ENCODE data around the gene CCNT2.

Gene CCNT2

GRCh38 chr2:134943540-134943939 lies 24.9 kb downstream of the CCNT2 start:
- Histone ChIP-seq H3K79me2 (ENCODE audit: insufficient read depth, low read length) (peaks cover 56% of the 10 kb centered on the region), H3K27ac (ENCODE audit: low read length) (no peak overlapping the region), H3K4me3 (ENCODE audit: low read depth in 1 of 2, low read length in 2 of 2) (no peak overlapping the region), H3K9ac (ENCODE audit: low read depth, low read length) (no peak overlapping the region), H3K27me3 (ENCODE audit: insufficient read depth, low read length, poor library complexity) (no peaks in the 10 kb centered on the region), H3K4me2 (ENCODE audit: insufficient read depth, low read length) (no peak overlapping the region), H3K4me1 (ENCODE audit: insufficient read depth, low read length) (no peaks in the 10 kb centered on the region), H4K20me1 (ENCODE audit: insufficient read depth, low read length) (peaks cover 17% of the 10 kb centered on the region; the same call in 1 of the 2 replicates), H2AFZ (ENCODE audit: low read depth, low read length) (no peak overlapping the region), H3K36me3 (ENCODE audit: insufficient read depth, low read length) (peaks cover 77% of the 10 kb centered on the region), H3K9me3 (ENCODE audit: insufficient read depth, low read length, severe bottlenecking) (no peaks in the 10 kb centered on the region)
- no peak for DNase-seq
- no peak for ATAC-seq (ENCODE audit: insufficient read depth, low read depth)
- TF ChIP-seq EZH2 (IDR thresholded peaks at IDR 0.05; ENCODE audit: borderline replicate concordance, low read depth, low read length, severe bottlenecking), result no peak
- no peak for TF ChIP-seq CTCF (IDR thresholded peaks at IDR 0.05; ENCODE audit: borderline replicate concordance, extremely low read depth, low read length, poor library complexity, severe bottlenecking)

GRCh38 chr2:134944975-134945374 lies 26.4 kb downstream of the CCNT2 start:
- TF ChIP-seq EZH2 (IDR thresholded peaks at IDR 0.05; ENCODE audit: borderline replicate concordance, low read depth, low read length, severe bottlenecking) (no peak), CTCF (IDR thresholded peaks at IDR 0.05; ENCODE audit: borderline replicate concordance, extremely low read depth, low read length, poor library complexity, severe bottlenecking) (no peak)
- no peak for DNase-seq
- peaks cover 78% of the 10 kb centered on the region for H3K36me3 ChIP-seq (ENCODE audit: insufficient read depth, low read length)
- H3K27ac ChIP-seq (ENCODE audit: low read length), result no peak overlapping the region
- no peak overlapping the region for H3K4me2 ChIP-seq (ENCODE audit: insufficient read depth, low read length)
- H3K9me3 ChIP-seq (ENCODE audit: insufficient read depth, low read length, severe bottlenecking), result no peaks in the 10 kb centered on the region
- ATAC-seq (ENCODE audit: insufficient read depth, low read depth), result no peak
- peaks cover 44% of the 10 kb centered on the region for H3K79me2 ChIP-seq (ENCODE audit: insufficient read depth, low read length)
- H4K20me1 ChIP-seq (ENCODE audit: insufficient read depth, low read length), result peaks cover 17% of the 10 kb centered on the region; the same call in 1 of the 2 replicates
- H2AFZ ChIP-seq (ENCODE audit: low read depth, low read length), result no peak overlapping the region
- no peak overlapping the region for H3K9ac ChIP-seq (ENCODE audit: low read depth, low read length)
- H3K27me3 ChIP-seq (ENCODE audit: insufficient read depth, low read length, poor library complexity), result no peaks in the 10 kb centered on the region
- no peak overlapping the region for H3K4me3 ChIP-seq (ENCODE audit: low read depth in 1 of 2, low read length in 2 of 2)
- H3K4me1 ChIP-seq (ENCODE audit: insufficient read depth, low read length), result no peaks in the 10 kb centered on the region

DNA sequence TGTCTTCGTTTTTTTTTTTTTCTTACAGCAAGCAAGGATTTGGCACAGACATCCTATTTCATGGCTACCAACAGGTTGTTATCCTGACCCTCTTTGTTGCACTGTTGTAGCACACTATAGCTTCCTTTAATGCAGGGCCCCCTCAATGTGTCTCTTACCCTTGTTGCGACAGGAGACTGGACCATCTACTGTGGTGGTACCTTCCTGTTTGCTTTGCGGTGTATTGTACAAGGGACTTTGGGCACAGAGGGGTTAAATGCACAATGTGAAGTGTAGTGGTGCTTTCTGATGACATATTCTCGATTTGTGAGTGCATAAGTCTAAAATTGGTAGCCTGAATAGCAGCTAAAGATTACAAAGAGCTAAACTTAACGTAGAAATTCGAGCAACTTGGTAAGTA lies 27.5 kb downstream of the CCNT2 start:
- H2AFZ ChIP-seq (ENCODE audit: low read depth, low read length), result no peak overlapping the region
- H4K20me1 ChIP-seq (ENCODE audit: insufficient read depth, low read length), result peaks cover 15% of the 10 kb centered on the region
- no peak overlapping the region for H3K27ac ChIP-seq (ENCODE audit: low read length)
- no peaks in the 10 kb centered on the region for H3K9me3 ChIP-seq (ENCODE audit: insufficient read depth, low read length, severe bottlenecking)
- peaks cover 36% of the 10 kb centered on the region for H3K79me2 ChIP-seq (ENCODE audit: insufficient read depth, low read length)
- H3K27me3 ChIP-seq (ENCODE audit: insufficient read depth, low read length, poor library complexity), result no peaks in the 10 kb centered on the region
- H3K4me3 ChIP-seq (ENCODE audit: low read depth in 1 of 2, low read length in 2 of 2), result no peak overlapping the region
- ATAC-seq (ENCODE audit: insufficient read depth, low read depth) (no peak), DNase-seq (no peak)
- no peak overlapping the region for H3K9ac ChIP-seq (ENCODE audit: low read depth, low read length)
- TF ChIP-seq CTCF (IDR thresholded peaks at IDR 0.05; ENCODE audit: borderline replicate concordance, extremely low read depth, low read length, poor library complexity, severe bottlenecking) (no peak), EZH2 (IDR thresholded peaks at IDR 0.05; ENCODE audit: borderline replicate concordance, low read depth, low read length, severe bottlenecking) (no peak)
- no peaks in the 10 kb centered on the region for H3K4me1 ChIP-seq (ENCODE audit: insufficient read depth, low read length)
- peaks cover 79% of the 10 kb centered on the region for H3K36me3 ChIP-seq (ENCODE audit: insufficient read depth, low read length)
- H3K4me2 ChIP-seq (ENCODE audit: insufficient read depth, low read length), result no peak overlapping the region

Data from DND-41 (cell line).